SK-N-SH (cell line): Measurements from ENCODE around the gene BCAS3. TPM values are rescaled to one million over a fixed set of nuclear protein-coding genes. Genes with fewer than 3 reads are reported as not detected.

Experiments used
- CTCF ChIA-PET: fragments of 300-600, 350-600 bp; formaldehyde crosslinking; extraction: SDS; loops from one replicate; lab custom pipeline; 2021; lab: Yijun Ruan, JAX
- POLR2A ChIA-PET: fragments of 350-600 bp; sonication (Branson Sonifier 250); formaldehyde crosslinking; extraction: SDS; loops from one replicate; lab custom pipeline; 2020; ENCODE audit warnings: antibody characterized with exemption, inconsistent platforms; lab: Yijun Ruan, JAX
- DNase-seq: peaks from one replicate; pipeline ENCODE4 v3.0.0; 2012
- H2AFZ ChIP-seq: fragments of 200-600 bp; sonication (generic); 2 replicates; pipeline ENCODE4 v1.8.1; 2016; ENCODE audit warnings: antibody characterized with exemption, mild to moderate bottlenecking, low read depth
- H3F3A ChIP-seq: fragments of 200-600 bp; sonication (generic); replicated peaks from 2 replicates; pipeline ENCODE3; 2016; ENCODE audit warnings: antibody characterized with exemption, mild to moderate bottlenecking; ENCODE audit not compliant: insufficient read depth
- H3K27ac ChIP-seq, 2 experiments: fragments of 200-500 bp in 1 of 2; fragments of 200-600 bp in 1 of 2; sonication (Bioruptor generic) in 1 of 2; sonication (generic), shearing (Covaris generic) in 1 of 2; 2 replicates each; pipeline versions ENCODE4 v1.5.1 to v1.6.1; 2014 to 2016; ENCODE audit warnings: low read depth in 2 of 2, inconsistent platforms in 1 of 2, low read length in 1 of 2, mild to moderate bottlenecking in 1 of 2, mixed read lengths in 1 of 2
- H3K27me3 ChIP-seq: fragments of 200-600 bp; sonication (generic), shearing (Covaris generic); 2 replicates; pipeline ENCODE4 v1.6.1; 2016; ENCODE audit warnings: mixed run types; ENCODE audit not compliant: insufficient read depth
- H3K36me3 ChIP-seq, 2 experiments: fragments of 200-500 bp in 1 of 2; fragments of 200-600 bp in 1 of 2; sonication (Bioruptor generic) in 1 of 2; sonication (generic) in 1 of 2; replicated peaks in 1 of 2; 2 replicates each; pipeline versions ENCODE3 to v1.5.1; 2014 to 2016; ENCODE audit warnings: low read length in 1 of 2, mild to moderate bottlenecking in 1 of 2; ENCODE audit not compliant: insufficient read depth in 2 of 2, control insufficient read depth in 1 of 2
- H3K4me1 ChIP-seq, 2 experiments: fragments of 200-500 bp in 1 of 2; fragments of 200-600 bp in 1 of 2; sonication (Bioruptor generic) in 1 of 2; sonication (generic), shearing (Covaris generic) in 1 of 2; 2 replicates each; pipeline versions ENCODE4 v1.5.1 to v1.6.1; 2014 to 2016; ENCODE audit warnings: low read depth in 1 of 2, low read length in 1 of 2, mixed run types in 1 of 2; ENCODE audit not compliant: insufficient read depth in 2 of 2, control insufficient read depth in 1 of 2
- H3K4me2 ChIP-seq: fragments of 200-600 bp; sonication (generic), shearing (Covaris generic); 2 replicates; pipeline ENCODE4 v1.6.1; 2017; ENCODE audit warnings: mixed run types
- H3K4me3 ChIP-seq, 2 experiments: fragments of 200-500 bp in 1 of 2; fragments of 200-600 bp in 1 of 2; sonication (Bioruptor generic) in 1 of 2; sonication (generic), shearing (Covaris generic) in 1 of 2; 2 replicates each; pipeline versions ENCODE4 v1.5.1 to v1.8.1; 2014 to 2016; ENCODE audit warnings: low read depth in 2 of 2, inconsistent platforms in 1 of 2, low read length in 1 of 2, mild to moderate bottlenecking in 1 of 2, mixed read lengths in 1 of 2, moderate library complexity in 1 of 2
- H3K79me2 ChIP-seq: fragments of 200-600 bp; sonication (generic); 2 replicates; pipeline ENCODE4 v1.8.1; 2017; ENCODE audit warnings: mild to moderate bottlenecking; ENCODE audit not compliant: insufficient read depth
- H3K9ac ChIP-seq: fragments of 200-600 bp; sonication (generic); 2 replicates; pipeline ENCODE4 v1.6.1; 2017; ENCODE audit warnings: mixed run types
- H3K9me2 ChIP-seq: fragments of 200-600 bp; sonication (generic); 2 replicates; pipeline ENCODE4 v1.6.1; 2017; ENCODE audit warnings: mixed run types
- H3K9me3 ChIP-seq: fragments of 200-600 bp; sonication (generic); 2 replicates; pipeline ENCODE4 v1.6.1; 2017; ENCODE audit warnings: mixed run types, mild to moderate bottlenecking, moderate library complexity
- H4K20me1 ChIP-seq: fragments of 200-600 bp; sonication (generic); 2 replicates; pipeline ENCODE4 v1.6.1; 2017; ENCODE audit warnings: mild to moderate bottlenecking, mixed run types; ENCODE audit not compliant: insufficient read depth
- ELF1 ChIP-seq: IDR thresholded peaks from 2 replicates; pipeline ENCODE4 v1.4.0; 2012
- EP300 ChIP-seq, 2 experiments: IDR thresholded peaks; 2 replicates each; pipeline versions ENCODE4 v1.4.0 to v1.6.1; 2012; ENCODE audit warnings: borderline replicate concordance in 1 of 2, low read depth in 1 of 2, low read length in 1 of 2
- EZH2phosphoT487 ChIP-seq: fragments of 200-600 bp; sonication (generic); IDR thresholded peaks from 2 replicates; pipeline ENCODE4 v1.6.1; 2017; ENCODE audit warnings: low read depth, mixed run types, mild to moderate bottlenecking, antibody characterized with exemption, moderate library complexity, borderline replicate concordance
- FOSL2 ChIP-seq: IDR thresholded peaks from 2 replicates; pipeline ENCODE4 v1.4.0; 2012; ENCODE audit warnings: low read depth, mild to moderate bottlenecking, moderate library complexity, borderline replicate concordance
- FOXJ3 ChIP-seq: sonication (generic); formaldehyde crosslinking; IDR thresholded peaks from 2 replicates; pipeline ENCODE4 v1.5.1; 2020; ENCODE audit warnings: mild to moderate bottlenecking, missing genetic modification reagents
- FOXM1 ChIP-seq: IDR thresholded peaks from 2 replicates; pipeline ENCODE4 v1.4.0; 2012; ENCODE audit warnings: low read depth, mild to moderate bottlenecking
- GATA2 ChIP-seq: sonication (generic); formaldehyde crosslinking; IDR thresholded peaks from 2 replicates; pipeline ENCODE4 v1.5.0; 2020; ENCODE audit warnings: mild to moderate bottlenecking, missing genetic modification reagents
- JUND ChIP-seq: IDR thresholded peaks from 2 replicates; pipeline ENCODE4 v1.4.0; 2012
- MAX ChIP-seq: IDR thresholded peaks from 2 replicates; pipeline ENCODE4 v1.4.0; 2012; ENCODE audit warnings: low read depth
- MEF2A ChIP-seq: IDR thresholded peaks from 2 replicates; pipeline ENCODE4 v1.4.0; 2012; ENCODE audit warnings: low read depth, borderline replicate concordance
- MXI1 ChIP-seq: IDR thresholded peaks from 2 replicates; pipeline ENCODE4 v1.6.1; 2012; ENCODE audit warnings: mild to moderate bottlenecking, low read depth, low read length, improper control_type of control experiment
- NFIC ChIP-seq: IDR thresholded peaks from 2 replicates; pipeline ENCODE4 v1.4.0; 2012; ENCODE audit warnings: borderline replicate concordance
- POLR2AphosphoS5 ChIP-seq: IDR thresholded peaks from 2 replicates; pipeline ENCODE4 v1.6.1; 2012; ENCODE audit warnings: low read depth, low read length
- RAD21 ChIP-seq: IDR thresholded peaks from 2 replicates; pipeline ENCODE4 v1.6.1; 2012; ENCODE audit warnings: mild to moderate bottlenecking, low read length
- RCOR1 ChIP-seq: fragments of 150-350 bp; IDR thresholded peaks from 2 replicates; pipeline ENCODE4 v1.6.1; 2017; ENCODE audit warnings: antibody characterized with exemption, low read length
- REST ChIP-seq: IDR thresholded peaks from 2 replicates; pipeline ENCODE4 v1.6.1; 2012; ENCODE audit warnings: mild to moderate bottlenecking, low read depth, low read length, moderate library complexity
- RXRA ChIP-seq: IDR thresholded peaks from 2 replicates; pipeline ENCODE4 v1.4.0; 2012; ENCODE audit warnings: low read depth, mild to moderate bottlenecking, borderline replicate concordance
- SMC3 ChIP-seq: IDR thresholded peaks from 2 replicates; pipeline ENCODE4 v1.6.1; 2012; ENCODE audit warnings: low read depth, low read length, improper control_type of control experiment
- TCF12 ChIP-seq: IDR thresholded peaks from 2 replicates; pipeline ENCODE4 v1.4.0; 2012
- TEAD4 ChIP-seq: IDR thresholded peaks from 2 replicates; pipeline ENCODE4 v1.4.0; 2012; ENCODE audit warnings: mild to moderate bottlenecking, borderline replicate concordance; ENCODE audit not compliant: insufficient read depth
- USF1 ChIP-seq: IDR thresholded peaks from 2 replicates; pipeline ENCODE4 v1.4.0; 2012; ENCODE audit warnings: low read depth, borderline replicate concordance
- WGBS: methylation state at CpG from one replicate; pipeline ENCODE4 v1.1.6; 2017; ENCODE audit warnings: low lambda C conversion rate; 5-methylcytosine and 5-hydroxymethylcytosine counted together
- polyA plus RNA-seq, 3 experiments: library from polyadenylated mRNA; depleted of rRNA; stranded (reverse); fragments of >200 nt; gene quantifications; 2 replicates each; pipeline ENCODE4 v1.2.3, GENCODE V29; 2012

Gene BCAS3
- polyA plus RNA-seq, 1 of the 3 experiments (the other 2 are of a cell fraction): 5.9 TPM

GRCh38 chr17:61251939-61252865 lies 574.6 kb downstream of the BCAS3 start (continued):
- TF ChIP-seq EZH2phosphoT487 (no peak), REST (peak; percentile 41; the same call in 1 of the 2 replicates), EP300 (IDR thresholded peaks at IDR 0.05; ENCODE audit: borderline replicate concordance in 1 of 2, low read depth in 1 of 2, low read length in 1 of 2) (peak in 1 of 2 experiments; percentile 96; a peak in 3 of 4 replicates), MEF2A (0 out of 2 replicates have a peak, but pooled peaks have one; percentile 44), TCF12 (peak; percentile 93), RXRA (peak; percentile 82; the same call in 1 of the 2 replicates), JUND (peak; percentile 71), TEAD4 (peak; percentile 86), FOSL2 (no peak), RAD21 (no peak)

- H4K20me1 ChIP-seq: no peaks in the 10 kb centered on the region
- DNase-seq: no peak
- no peaks in the 10 kb centered on the region for H3K9me3 ChIP-seq
- H2AFZ ChIP-seq: no peak overlapping the region
- no peak overlapping the region for H3K4me2 ChIP-seq
- H3K27ac ChIP-seq: peak overlapping the region; percentile 92 to 99; a peak in 2 of 4 replicates
- peaks cover 21 to 37% of the 10 kb centered on the region in 2 experiments for H3K4me1 ChIP-seq
- no peaks in the 10 kb centered on the region for H3K9me2 ChIP-seq
- TF ChIP-seq MEF2A (no peak), GATA2 (CRISPR knock-in tag) (no peak), TCF12 (no peak), SMC3 (no peak), FOXM1 (no peak), RCOR1 (no peak), MAX (no peak), EZH2phosphoT487 (no peak), JUND (no peak), REST (no peak), NFIC (no peak), FOXJ3 (CRISPR knock-in tag) (no peak), POLR2AphosphoS5 (no peak), ELF1 (no peak), RAD21 (no peak), MXI1 (no peak), FOSL2 (no peak), EP300 (IDR thresholded peaks at IDR 0.05; ENCODE audit: borderline replicate concordance in 1 of 2, low read depth in 1 of 2, low read length in 1 of 2) (no peak), USF1 (no peak)
- H3K79me2 ChIP-seq: no peaks in the 10 kb centered on the region
- H3K9ac ChIP-seq: no peak overlapping the region
- peaks cover 35% of the 10 kb centered on the region for H3F3A ChIP-seq
- no peaks in the 10 kb centered on the region for H3K27me3 ChIP-seq
- 88% methylated on average over 3 of the region's 3 CpGs for WGBS
- no peak overlapping the region for H3K4me3 ChIP-seq
- CTCF ChIA-PET: no interaction called here
- POLR2A ChIA-PET: interaction anchor here (0.7 kb wide), 1 partner anchor 14 kb away, joined by 3 read pairs; no protein-coding TSS in a partner anchor
- H3K36me3 ChIP-seq: no peaks in the 10 kb centered on the region
Measured at GRCh38 chr17:61253362-61253761, 575.7 kb downstream of the BCAS3 start.
